ENCODE results near the gene ABCG5. TPM values are rescaled to one million over a fixed set of nuclear protein-coding genes. Genes with fewer than 3 reads are reported as not detected.

The ABCG5 gene
- total RNA-seq, 3 donors from 2014 or later (not counting 1 experiment from before 2014, with no cell fraction given), result not detected

DNA sequence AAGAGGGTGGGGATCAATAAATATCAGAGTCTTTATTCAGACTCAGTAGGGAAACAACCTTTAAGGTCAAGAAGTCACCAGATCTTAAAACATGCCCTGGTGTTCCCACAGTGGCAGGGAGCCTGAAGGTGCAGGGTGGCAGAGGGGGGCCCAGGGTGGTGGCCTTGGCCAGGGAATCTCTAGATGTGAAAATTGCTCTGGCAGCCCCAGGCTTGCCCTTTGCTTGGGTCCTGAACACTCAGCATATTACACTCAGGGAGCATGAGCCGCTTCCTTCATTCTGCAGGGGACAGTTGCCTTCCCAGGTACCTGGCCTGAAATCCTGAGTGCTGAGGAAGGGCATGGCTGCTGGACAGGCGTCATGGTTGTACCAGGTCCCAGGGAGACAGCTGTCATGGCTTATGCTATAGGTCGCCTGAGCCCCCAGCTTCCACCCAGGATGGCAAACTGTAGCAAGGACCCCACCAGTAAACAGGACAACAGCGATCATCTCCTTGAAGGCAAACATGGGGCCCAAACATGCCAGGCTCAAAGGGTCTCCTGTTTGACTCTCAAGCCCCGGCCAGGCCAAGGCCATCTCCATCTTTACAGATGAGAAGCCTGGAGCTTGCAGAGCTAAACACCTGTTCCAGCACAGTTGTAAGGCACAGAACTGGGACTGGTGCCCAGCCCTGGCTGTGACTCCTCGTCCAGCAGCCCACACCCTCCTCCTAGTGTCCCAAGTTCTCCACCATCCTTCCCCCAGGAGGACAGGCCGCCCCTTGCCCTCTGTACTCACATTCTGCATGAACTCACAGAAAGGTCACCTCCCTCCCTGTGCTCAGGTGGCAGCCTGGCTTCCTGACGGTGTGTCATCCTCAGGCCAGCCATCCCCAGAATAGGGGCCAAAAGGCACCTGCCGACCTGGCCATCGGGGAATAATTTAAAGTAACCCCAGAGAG, 14.8 kb upstream of the ABCG5 start:
- no peaks in the 10 kb centered on the region for H3K4me1 Mint-ChIP-seq
- 80% methylated on average over 10 of the region's 10 CpGs for WGBS (ENCODE audit: insufficient coverage)
- no peak overlapping the region for H3K4me3 Mint-ChIP-seq
- TF ChIP-seq, protein P1, sequence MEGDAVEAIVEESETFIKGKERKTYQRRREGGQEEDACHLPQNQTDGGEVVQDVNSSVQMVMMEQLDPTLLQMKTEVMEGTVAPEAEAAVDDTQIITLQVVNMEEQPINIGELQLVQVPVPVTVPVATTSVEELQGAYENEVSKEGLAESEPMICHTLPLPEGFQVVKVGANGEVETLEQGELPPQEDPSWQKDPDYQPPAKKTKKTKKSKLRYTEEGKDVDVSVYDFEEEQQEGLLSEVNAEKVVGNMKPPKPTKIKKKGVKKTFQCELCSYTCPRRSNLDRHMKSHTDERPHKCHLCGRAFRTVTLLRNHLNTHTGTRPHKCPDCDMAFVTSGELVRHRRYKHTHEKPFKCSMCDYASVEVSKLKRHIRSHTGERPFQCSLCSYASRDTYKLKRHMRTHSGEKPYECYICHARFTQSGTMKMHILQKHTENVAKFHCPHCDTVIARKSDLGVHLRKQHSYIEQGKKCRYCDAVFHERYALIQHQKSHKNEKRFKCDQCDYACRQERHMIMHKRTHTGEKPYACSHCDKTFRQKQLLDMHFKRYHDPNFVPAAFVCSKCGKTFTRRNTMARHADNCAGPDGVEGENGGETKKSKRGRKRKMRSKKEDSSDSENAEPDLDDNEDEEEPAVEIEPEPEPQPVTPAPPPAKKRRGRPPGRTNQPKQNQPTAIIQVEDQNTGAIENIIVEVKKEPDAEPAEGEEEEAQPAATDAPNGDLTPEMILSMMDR (IDR thresholded peaks at IDR 0.05), result no peak
- DNase-seq, result no peak
- Histone ChIP-seq H3K27ac (ENCODE audit: low read length) (no peak overlapping the region), H3K4me3 (ENCODE audit: low read length) (no peak overlapping the region), H3K36me3 (ENCODE audit: control insufficient read depth, insufficient read depth, low read length) (no peaks in the 10 kb centered on the region), H3K4me1 (ENCODE audit: control insufficient read depth, insufficient read depth, low read length) (no peaks in the 10 kb centered on the region), H3K27me3 (ENCODE audit: control insufficient read depth, insufficient read depth, low read length) (no peaks in the 10 kb centered on the region), H3K9me3 (ENCODE audit: control insufficient read depth, insufficient read depth, low read length) (no peaks in the 10 kb centered on the region)
- H3K27ac Mint-ChIP-seq, result no peak overlapping the region
- no peaks in the 10 kb centered on the region for H3K9me3 Mint-ChIP-seq
- peaks cover 23 to 36% of the 10 kb centered on the region in 2 donors for H3K27me3 Mint-ChIP-seq (ENCODE audit: low read depth in 2 of 2)
- no peaks in the 10 kb centered on the region for H3K36me3 Mint-ChIP-seq
- intact Hi-C loops (cut with micrococcal nuclease), result no loop called here
- no peak for ATAC-seq

DNA sequence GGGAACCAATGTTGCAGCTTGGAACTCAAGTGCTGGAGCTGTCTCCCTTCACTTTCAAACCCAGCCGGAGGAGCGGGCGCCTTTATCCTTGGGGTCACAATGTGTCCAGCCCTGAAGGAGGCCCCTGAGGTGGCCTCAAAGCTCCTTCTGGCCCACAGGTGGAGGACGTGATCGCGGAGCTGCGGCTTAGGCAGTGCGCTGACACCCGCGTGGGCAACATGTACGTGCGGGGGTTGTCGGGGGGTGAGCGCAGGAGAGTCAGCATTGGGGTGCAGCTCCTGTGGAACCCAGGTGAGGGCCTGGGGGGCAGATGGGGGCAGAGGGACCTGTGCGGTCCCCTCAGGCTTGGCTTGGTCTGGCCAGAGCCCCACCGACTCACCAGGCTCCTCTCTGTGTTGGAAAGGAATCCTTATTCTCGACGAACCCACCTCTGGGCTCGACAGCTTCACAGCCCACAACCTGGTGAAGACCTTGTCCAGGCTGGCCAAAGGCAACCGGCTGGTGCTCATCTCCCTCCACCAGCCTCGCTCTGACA, 13.6 kb upstream of the ABCG5 start:
- Histone ChIP-seq H3K4me1 (ENCODE audit: control insufficient read depth, insufficient read depth, low read length) (no peaks in the 10 kb centered on the region), H3K27ac (ENCODE audit: low read length) (no peak overlapping the region), H3K27me3 (ENCODE audit: control insufficient read depth, insufficient read depth, low read length) (no peaks in the 10 kb centered on the region), H3K4me3 (ENCODE audit: low read length) (no peak overlapping the region), H3K9me3 (ENCODE audit: control insufficient read depth, insufficient read depth, low read length) (no peaks in the 10 kb centered on the region), H3K36me3 (ENCODE audit: control insufficient read depth, insufficient read depth, low read length) (no peaks in the 10 kb centered on the region)
- 94% methylated on average over 21 of the region's 21 CpGs for WGBS (ENCODE audit: insufficient coverage)
- H3K27ac Mint-ChIP-seq, result no peak overlapping the region
- H3K4me3 Mint-ChIP-seq, result no peak overlapping the region
- H3K4me1 Mint-ChIP-seq, result no peaks in the 10 kb centered on the region
- no peaks in the 10 kb centered on the region for H3K9me3 Mint-ChIP-seq
- peaks cover 14 to 24% of the 10 kb centered on the region in 2 donors for H3K27me3 Mint-ChIP-seq (ENCODE audit: low read depth in 2 of 2)
- ATAC-seq (no peak), DNase-seq (no peak)
- TF ChIP-seq, protein P1 (IDR thresholded peaks at IDR 0.05), result no peak
- no peaks in the 10 kb centered on the region for H3K36me3 Mint-ChIP-seq
- intact Hi-C loops (cut with micrococcal nuclease), result no loop called here

DNA sequence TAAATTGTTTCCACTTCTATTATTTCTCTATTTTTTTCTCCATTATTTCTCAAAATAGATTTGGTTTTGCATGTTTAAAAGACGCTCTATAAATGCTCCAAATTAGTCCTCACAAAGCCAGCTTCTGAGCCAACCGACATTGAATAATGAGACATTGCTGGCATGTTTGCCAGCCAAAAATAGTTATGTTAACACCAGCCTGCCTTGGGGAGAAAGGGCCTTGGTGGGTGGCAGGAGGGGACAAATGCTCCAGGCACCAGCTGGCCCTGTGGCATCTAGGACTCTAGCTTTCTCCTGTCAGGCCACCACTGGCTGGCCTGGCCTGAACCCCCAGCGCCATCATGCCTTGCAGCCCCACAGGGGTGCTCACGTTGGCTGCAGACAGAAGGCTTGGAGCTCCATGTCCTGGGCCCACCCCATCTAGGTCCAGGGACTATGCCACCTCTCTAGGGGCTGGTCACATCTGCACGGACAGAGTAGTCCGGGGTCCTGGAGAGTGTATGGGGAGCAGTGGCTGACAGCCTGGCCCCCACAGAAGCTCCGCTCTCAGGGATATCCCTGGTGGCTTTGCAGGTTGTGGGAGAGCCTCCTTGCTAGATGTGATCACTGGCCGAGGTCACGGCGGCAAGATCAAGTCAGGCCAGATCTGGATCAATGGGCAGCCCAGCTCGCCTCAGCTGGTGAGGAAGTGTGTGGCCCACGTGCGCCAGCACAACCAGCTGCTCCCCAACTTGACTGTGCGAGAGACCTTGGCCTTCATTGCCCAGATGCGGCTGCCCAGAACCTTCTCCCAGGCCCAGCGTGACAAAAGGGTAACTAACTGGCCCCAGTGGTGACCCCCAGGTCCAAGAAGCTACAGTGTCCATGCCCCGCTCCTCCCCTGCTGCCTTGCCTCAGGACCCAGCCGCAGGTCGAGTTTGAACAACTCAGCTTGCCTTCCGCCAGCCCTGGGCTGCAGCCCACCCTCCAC, 12.7 kb upstream of the ABCG5 start:
- no peak overlapping the region for H3K27ac Mint-ChIP-seq
- 87% methylated on average over 20 of the region's 20 CpGs for WGBS (ENCODE audit: insufficient coverage)
- no peaks in the 10 kb centered on the region for H3K27me3 ChIP-seq (ENCODE audit: control insufficient read depth, insufficient read depth, low read length)

More for the DNA sequence above, 12.7 kb upstream of the ABCG5 start:
- intact Hi-C loops (cut with micrococcal nuclease), result no loop called here
- Mint-ChIP-seq H3K36me3 (no peaks in the 10 kb centered on the region), H3K9me3 (no peaks in the 10 kb centered on the region), H3K27me3 (ENCODE audit: low read depth in 2 of 2) (peaks cover 6 to 14% of the 10 kb centered on the region in 2 donors), H3K4me3 (no peak overlapping the region), H3K4me1 (no peaks in the 10 kb centered on the region)
- Histone ChIP-seq H3K27ac (ENCODE audit: low read length) (no peak overlapping the region), H3K36me3 (ENCODE audit: control insufficient read depth, insufficient read depth, low read length) (no peaks in the 10 kb centered on the region), H3K4me3 (ENCODE audit: low read length) (no peak overlapping the region), H3K4me1 (ENCODE audit: control insufficient read depth, insufficient read depth, low read length) (no peaks in the 10 kb centered on the region), H3K9me3 (ENCODE audit: control insufficient read depth, insufficient read depth, low read length) (no peaks in the 10 kb centered on the region)
- TF ChIP-seq, protein P1 (IDR thresholded peaks at IDR 0.05), result no peak
- no peak for ATAC-seq
- no peak for DNase-seq
